ENCODE data around the gene PNKP.

Gene PNKP

DNA sequence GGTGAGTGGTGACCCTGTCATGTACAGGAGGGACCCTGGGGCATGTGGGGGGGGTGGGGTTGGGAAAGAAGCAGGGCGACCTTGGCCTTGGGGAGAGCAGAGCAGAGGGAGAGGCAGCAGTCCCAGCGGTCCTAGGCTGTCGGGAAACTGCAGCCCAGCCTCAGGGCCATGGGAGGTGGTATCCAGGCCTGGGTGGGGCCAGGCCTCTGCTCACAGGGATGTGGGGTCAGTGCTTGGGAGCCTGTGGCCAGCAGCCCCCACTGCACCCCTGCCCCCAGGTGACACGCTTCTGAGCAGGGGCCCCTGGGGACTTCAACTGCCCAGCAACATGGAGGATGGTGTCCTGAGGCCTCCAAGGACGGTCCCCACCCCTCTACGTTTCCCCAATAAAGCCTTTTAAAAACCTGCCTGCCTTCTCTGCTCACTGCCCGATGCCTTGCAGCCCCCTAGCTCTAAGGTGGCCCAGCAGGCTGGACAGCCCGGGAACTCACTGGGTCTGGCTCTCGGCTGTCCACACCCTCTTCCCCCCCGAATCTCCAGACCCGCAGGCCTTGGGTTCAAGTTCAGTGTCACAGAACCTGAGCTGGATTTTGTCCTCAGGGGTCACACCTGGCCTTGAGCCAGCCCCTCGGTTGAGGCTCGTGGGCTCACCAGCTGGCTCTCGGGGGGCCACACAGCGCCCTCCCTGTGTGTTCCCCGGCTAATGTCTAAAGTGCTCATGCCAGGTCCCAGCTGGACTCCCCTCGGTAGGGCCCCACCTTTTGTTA lies 6.9 kb downstream of the PNKP start:
- FAIRE-seq (no peak), DNase-seq (ENCODE audit: low spot score) (no peak)

DNA sequence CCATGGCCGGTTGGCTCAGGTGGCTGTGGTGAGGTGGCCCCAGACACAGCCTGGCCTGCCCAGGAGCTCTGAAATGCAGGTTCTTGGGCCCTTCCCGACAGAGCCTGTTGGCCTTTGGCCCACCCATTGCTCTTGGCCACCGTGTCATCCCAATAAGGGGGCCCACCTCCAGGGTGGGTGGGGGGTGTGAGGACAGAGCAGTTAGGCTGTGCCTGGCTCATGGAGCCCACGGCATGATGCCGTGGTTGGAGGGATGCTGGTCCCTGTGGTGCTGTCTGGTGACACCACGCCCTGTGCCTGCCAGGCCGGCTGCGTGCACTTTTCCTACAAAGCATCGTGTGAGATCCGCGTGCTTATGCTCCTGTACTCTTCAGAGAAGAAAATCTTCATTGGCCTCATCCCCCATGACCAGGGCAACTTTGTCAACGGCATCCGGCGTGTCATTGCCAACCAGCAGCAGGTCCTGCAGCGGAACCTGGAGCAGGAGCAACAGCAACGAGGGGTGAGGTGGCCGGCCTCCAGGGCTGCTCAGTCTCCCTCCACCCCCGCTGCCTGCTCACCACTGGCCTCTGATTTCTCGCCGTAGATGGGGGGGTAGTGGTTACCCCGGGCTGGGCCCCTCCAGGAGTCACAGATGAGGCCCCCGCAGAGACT lies 7.6 kb downstream of the PNKP start:
- FAIRE-seq (peak; percentile 63), DNase-seq (ENCODE audit: low spot score) (no peak)

DNA sequence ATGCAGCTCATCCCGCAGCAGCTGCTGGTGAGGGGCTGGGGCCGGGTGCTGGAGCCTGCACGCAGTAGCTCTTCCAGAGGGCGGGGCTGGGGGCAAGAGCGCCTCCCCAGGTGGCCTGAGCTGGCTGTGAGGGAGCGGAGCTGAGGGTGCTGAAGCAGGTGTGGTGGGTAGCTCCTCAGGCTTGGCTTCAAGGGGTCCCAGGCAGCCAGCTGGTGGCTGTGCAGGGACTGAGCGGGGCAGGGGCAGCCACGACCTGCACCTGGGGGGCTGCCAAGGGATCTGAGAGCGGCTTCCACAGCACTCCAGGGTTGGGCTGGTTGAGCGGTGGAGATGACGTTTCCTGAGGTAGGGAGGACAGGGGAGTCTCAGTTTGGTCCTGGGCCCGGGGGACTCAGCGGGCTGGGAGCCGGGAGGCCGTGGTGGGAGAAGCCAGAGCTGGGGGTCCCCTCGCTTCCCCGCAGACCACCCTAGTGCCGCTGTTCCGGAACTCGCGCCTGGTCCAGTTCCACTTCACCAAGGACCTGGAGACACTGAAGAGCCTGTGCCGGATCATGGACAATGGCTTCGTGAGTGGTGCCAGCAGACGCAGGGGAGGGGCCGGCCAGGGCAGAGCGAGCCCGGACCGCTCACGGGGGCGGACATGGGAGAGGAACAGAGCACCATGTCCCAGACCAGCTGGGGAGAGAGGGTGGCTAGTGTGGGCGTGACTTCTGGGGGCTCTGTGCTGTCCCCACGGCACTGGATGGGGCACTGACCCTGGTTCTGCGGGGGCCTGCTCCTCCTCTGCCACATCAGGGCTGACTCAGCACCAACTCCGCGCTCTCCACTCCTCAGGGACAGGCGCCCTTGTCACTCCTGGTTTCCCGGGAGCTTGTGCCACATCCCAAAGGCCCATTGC lies 9.0 kb downstream of the PNKP start:
- no peak for DNase-seq (ENCODE audit: low spot score)

DNA sequence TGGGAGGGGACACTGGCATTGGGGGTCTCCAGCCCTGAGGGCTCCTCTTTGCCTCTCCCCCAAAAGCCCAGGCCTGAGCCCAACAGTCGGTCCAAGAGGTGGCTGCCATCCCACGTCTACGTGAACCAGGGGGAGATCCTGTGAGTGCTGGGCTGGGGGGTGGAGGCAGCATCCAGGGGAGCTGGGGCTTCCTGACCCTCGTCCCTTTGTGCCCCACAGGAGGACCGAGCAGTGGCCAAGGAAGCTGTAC lies 9.6 kb downstream of the PNKP start:
- no peak for DNase-seq (ENCODE audit: low spot score)
- no peak for FAIRE-seq

More for the DNA sequence above, 9.0 kb downstream of the PNKP start:
- no peak for FAIRE-seq

DNA sequence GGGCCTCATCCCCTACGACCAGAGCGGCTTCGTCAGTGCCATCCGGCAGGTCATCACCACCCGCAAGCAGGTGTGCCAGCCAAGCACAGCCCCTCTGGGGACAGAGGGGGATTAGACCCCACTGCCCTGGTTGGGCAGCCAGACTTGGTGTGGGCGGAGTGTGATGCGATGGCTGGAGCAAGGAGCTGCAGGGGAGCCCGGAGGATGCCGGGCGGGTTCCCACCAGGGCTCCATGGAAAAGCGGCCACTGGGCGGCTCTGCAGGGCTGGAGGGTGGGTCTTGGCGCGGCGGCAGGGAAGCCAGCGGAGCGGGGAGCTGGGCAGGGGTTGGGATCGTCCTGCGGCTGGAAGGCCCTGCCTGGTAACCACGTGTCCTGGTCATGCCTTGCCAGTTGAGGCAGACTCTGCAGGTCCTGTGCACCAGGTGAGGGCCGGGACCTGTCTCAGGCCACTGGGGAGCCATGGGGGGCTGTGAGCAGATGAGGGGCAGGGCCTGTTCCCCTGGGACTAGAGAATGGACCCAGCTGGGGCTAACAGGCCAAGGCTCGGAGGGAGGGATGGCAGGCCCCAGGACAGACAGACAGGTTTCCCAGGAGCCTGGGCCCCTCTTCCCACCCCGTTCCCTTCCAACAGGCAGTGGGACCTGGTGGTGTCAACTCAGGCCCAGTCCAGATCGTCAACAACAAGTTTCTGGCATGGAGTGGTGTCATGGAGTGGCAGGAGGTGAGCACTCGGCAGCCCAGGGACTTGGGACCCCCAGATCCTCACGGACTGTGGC lies 10.1 kb downstream of the PNKP start:
- FAIRE-seq, result peak; percentile 76
- no peak for DNase-seq (ENCODE audit: low spot score)

DNA sequence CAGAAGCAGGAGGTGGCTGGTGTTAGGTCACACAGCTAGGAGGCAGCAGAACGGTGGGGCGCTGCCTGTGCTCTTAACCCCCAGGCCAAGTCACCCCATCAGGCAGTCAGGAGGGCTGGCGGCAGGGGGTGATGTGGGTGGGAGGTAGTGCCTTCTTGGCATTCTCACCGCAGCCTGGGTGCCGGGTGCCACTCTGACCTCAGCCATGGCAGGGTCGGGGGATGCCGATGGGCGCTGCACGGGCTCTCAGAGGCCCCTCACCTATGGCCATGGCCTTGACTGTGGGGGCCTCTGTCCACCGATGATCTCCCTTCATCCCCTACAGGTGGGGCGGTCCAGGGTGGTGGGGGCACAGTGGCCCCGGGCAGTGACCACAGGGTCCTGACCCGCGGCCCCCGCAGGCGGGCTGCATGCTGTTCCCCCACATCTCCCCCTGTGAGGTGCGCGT lies 10.8 kb downstream of the PNKP start:
- no peak for DNase-seq (ENCODE audit: low spot score)
- no peak for FAIRE-seq

DNA sequence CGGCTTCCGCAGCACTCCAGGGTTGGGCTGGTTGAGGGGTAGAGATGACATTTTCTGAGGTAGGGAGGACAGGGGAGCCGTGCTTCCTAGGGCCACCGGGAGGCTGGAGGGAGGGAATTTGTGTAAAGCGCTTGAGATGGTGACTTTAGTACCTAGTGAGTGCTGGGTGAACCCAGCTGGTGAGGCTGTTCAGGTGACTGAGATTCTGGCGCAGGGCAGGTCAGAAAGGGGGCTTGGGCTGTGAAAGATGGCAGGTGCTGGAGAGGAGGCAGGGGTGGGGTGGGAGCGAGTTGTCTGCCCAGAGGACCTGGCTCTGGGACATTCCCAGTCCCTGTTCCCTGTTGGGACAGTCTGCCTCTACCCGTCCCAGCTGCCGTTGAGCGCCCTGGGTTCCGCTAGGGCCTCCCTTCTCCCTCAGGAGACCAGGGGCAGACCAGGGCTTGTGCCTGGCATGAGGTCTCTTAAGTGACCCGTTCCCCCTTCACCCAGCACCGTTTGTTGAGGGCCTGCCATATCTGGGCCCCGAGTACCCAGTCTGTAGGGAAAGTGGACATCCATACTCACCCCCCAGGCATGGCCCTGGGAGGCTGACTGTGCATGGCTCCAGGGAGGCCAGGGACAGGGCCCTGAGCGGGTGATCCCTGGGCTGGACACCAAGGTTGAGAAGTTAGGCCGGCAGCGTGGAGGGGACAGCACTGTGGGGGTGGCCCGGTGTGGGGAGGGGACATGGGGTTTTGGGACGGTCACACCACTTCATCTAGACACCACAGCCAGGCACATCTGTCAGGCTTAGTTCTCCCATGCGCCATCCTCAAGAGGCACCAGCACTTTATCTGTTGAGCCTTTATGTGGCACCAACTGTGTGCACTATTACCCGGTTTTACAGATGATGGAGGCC lies 11.5 kb downstream of the PNKP start:
- FAIRE-seq, result peak; percentile 59

DNA sequence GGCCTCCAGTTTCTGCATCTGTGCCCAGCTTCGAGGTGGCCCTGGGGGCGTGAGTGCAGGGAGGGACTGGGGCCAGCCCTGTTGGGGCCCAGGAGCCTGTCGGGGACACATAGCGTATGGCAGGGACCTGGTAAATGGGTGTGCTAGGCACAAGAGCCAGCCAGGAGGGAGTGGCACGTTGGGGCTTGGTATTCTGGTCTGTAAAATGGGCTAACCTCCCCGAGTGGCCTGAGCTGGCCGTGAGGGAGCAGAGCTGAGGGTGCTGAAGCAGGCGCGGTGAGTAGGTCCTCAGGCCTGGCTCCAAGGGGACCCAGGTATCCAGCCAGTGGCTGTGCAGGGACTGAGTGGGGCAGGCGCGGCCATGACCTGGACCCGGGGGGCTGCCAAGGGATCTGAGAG lies 12.1 kb downstream of the PNKP start:
- DNase-seq (ENCODE audit: low spot score) (no peak), FAIRE-seq (no peak)

More for the DNA sequence above, 11.5 kb downstream of the PNKP start:
- no peak for DNase-seq (ENCODE audit: low spot score)

DNA sequence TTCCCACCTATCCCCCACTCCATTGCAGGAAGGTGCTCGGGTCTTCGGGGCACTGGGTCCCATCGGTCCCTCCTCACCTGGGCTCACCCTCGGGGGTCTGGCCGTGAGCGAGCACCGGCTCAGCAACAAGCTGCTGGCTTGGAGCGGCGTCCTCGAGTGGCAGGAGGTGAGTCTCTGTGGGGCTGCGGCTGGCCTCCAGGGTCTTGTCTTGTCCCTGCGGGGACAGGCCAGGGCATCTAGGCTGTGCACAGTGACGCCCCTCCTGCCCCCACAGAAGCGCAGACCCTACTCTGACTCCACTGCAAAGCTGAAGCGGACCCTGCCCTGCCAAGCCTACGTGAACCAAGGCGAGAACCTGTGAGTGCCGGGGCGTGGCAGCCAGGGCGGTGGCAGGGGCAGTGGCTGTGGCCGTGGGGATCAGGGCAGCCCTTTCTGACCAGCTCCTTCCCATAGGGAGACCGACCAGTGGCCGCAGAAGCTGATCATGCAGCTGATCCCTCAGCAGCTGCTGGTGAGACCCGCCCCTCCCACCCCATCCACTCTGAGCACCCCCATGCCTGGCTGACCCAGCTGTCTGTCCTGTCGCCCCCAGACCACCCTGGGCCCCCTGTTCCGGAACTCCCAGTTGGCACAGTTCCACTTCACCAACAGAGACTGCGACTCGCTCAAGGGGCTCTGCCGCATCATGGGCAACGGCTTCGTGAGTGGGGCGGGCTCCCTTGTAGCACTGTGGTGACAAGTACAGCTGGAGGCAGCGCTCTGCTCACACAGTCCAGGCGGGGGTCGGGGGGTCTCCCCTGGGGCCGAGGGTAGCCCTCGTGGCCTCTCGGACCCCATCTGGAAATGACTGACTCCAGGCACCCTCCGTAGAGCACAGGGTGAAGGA lies 12.8 kb downstream of the PNKP start:
- no peak for FAIRE-seq

DNA sequence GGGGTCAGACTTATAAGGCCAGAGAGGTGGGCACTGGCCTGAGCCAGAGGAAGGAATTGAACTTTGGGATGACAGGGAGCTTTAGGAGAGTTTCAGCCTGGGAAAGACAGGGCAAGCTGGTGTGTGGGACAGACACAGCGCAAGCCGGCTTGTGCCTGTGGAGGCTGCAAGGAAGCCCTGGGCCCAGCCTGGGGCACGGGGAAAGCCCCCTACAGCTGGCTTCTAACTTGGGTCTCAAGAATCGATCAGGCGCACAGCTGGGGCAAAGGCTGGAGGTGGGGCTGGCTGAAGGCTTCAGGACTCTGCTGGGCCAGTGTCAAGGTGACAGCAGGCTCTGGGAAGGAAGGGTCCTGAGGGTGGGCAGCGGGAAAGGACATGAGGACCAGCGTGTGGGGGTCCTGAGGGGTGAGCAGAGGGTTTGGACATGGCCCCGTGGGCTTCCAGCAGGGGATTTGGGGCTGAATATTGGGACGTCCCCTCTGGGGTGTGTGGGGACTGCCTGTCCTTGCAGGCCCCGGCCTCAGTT lies 13.5 kb downstream of the PNKP start:
- FAIRE-seq, result no peak
- no peak for DNase-seq (ENCODE audit: low spot score)

More for the DNA sequence above, 12.8 kb downstream of the PNKP start:
- DNase-seq (ENCODE audit: low spot score), result no peak

DNA sequence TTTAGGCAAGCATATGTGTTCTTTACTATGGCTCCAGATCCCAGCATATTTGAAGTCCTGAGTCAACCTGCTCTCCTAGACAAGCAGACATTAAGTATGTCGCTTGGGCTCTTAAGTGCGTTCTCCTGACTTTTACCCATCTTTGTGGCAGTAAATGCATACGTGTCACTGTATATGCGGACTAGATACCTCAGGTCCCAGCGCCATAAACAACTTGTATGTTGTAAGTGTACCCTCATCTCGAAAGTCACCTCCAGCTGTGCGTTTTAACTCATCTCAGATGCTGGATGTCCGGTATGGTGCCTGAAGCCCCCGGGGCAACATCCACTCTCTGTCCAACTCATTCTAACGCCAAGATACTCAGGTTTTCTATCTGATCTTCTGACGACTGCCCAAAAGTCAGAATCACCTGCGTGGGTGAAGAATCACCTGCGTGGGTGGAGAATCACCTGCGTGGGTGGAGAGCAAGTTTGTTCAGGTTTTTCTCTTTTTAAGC lies 14.7 kb downstream of the PNKP start:
- FAIRE-seq, result no peak
- DNase-seq (ENCODE audit: low spot score), result no peak

DNA sequence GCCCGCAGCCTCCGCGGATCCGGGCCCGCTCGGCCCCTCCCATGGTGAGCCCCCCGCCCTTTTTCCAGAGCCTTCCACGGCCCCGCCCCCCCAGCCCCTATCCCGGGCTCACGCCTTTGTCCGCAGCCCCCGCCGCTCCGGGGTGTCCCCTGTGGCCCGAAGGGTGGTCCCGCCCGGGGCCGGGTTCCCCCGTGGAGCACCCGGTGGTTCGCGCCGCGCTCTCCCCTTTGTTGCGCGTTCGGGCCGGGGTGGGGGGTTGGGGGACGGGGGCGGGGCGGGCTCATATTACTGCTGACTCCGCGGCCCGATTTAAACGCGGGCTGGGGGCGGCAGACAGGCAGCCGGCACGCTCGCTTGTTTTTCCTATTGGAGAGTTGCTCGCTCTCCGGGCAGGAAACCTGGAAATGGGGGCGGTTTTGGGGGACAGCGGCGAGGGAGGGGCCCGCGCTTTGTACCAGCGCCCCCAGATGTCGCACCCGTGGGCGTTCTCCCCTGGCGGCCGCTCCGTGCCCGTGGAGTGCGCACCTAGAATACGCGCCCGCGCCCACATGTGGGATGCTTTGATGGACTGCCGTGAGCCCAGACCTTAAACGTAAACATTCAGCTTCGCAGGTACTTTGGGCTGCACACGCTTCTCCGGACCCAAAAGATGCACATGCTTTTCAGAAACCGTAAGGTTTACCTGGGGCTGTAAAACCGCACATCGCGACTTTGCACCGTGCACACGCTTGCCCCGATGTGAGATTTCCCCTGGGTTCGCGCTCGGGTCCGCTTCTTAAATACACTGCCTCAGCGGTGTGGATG lies 15.7 kb downstream of the PNKP start:
- no peak for FAIRE-seq
- peak; percentile 43 for DNase-seq (ENCODE audit: low spot score)

DNA sequence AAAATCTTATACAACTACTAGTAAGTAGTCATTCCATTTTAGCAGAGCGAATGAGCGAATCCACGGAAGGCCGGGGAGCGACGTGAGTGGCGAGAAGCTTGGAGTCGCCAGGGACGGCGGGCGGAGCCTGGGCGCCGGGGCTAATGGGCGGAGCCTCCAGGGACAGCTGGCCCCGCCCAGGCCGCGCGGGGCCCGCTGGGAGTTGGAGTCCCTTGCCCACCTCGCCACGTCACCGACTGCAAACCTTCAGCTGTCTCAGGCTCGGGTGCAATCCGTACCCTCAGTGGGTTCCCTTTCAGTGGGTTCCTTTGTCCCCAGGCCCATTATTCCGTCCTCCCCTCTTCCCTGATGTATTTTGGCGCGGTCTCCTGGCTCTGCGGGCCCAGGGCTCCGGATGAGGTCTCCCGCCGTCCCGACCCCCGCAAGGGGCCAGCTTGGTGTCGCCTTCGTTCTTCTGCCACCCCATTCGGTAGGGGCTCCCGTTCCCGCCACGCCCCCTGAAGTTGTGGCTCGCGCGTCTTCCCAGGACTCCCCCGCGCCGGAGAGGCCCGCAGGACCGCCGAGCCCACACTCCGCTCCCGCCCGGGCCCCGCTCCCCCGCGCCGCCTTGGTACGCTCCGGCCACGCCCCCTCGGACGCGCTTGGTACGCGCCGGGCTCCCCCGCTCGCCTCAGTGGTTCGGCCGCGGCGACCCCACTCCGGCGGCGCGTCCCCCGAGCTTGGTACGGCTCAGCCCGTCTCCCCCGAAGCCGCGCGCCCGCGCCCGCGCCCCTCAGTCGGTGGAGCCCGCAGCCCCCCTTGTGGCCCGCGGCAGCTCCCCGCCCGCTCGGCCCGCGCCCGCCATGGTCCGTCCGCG lies 16.7 kb downstream of the PNKP start, which contains the start of gene PTOV1:
TSS of gene PTOV1 (plus strand) at position 673 of the 856 bp plus-strand sequence.
- DNase-seq (ENCODE audit: low spot score) (peak; percentile 96), FAIRE-seq (no peak)

DNA sequence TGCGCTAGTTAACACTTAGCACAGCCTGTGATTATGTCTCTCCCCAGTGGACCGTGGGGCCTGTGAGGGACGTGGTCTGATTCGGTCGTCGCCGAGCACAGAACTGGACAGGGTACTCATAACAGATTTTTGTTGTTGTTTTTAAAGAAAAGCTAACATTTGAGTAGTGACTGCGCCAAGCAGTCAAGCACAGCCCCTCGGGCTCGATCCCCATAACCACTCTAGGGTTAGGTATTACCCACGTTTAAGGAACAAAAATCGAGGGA lies 17.2 kb downstream of the PNKP start:
- DNase-seq (ENCODE audit: low spot score) (no peak), FAIRE-seq (no peak)

DNA sequence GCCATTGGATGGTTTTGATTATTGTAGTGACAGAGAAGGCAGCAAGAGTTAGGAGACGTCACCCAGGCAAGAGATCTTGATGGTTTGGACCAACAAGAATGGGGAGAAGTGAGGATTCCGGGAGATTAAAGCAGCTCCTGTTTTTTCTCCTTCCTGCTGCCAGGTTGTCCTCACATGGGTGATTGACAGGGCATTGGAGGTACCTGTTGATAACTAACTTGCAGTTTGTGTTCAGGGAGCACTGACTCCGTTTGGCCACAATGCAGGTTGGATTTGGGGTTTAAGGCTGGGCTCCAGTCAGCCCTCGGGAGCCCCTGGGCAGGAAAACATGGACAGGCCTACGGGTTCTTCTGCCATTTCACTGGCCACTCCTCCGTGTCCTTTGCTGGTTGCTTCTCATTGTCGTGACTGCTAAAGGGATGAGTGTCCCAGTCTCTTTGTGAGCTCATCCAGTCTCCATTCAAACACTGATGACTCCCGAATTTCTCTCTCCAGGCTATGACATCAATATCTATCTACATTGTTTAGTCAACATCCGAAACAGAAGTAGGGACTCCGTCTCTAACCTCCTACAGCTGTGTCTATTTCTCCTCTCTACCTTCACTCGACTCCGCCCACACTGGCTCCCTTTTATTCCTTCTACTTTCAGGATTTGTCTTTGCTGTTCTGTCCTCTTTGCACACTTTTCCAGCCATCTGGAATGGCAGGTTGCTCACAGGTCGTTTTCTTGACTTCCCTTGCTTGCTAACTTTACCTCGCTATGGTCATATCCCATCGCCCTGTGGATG lies 17.7 kb downstream of the PNKP start:
- FAIRE-seq (no peak), DNase-seq (ENCODE audit: low spot score) (no peak)

DNA sequence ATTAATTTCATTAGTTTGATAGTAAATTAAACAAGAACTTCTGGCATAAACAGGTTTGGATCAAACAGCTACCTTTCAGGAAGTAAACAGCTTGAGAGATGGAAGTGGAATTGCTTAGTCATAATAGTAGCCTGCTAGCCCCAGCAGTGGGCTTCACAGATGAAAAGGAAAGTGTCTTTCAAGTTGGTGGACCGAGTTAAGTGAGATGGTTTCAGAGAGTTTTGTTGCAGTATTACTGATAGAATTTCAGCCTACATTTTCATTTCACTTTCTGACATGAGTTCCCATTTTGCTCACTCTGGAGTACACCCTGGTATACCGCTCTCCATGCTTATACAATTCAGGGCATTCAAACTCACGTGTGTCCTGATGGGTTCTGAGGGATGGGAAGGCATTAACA lies 18.4 kb downstream of the PNKP start:
- no peak for FAIRE-seq
- DNase-seq (ENCODE audit: low spot score), result no peak

Measured in urothelium cell line (cell line).